HG02970 (cell line): Measurements from ENCODE around the gene BIVM.

Source experiments
- ATAC-seq: cut with Tn5 transposase; IDR thresholded peaks from one replicate; pipeline ENCODE4 v1.9.1; 2021; ENCODE audit warnings: mild to moderate bottlenecking, moderate library complexity, moderate number of reproducible peaks; ENCODE audit not compliant: unreplicated experiment, low FRiP score

BIVM gene

DNA sequence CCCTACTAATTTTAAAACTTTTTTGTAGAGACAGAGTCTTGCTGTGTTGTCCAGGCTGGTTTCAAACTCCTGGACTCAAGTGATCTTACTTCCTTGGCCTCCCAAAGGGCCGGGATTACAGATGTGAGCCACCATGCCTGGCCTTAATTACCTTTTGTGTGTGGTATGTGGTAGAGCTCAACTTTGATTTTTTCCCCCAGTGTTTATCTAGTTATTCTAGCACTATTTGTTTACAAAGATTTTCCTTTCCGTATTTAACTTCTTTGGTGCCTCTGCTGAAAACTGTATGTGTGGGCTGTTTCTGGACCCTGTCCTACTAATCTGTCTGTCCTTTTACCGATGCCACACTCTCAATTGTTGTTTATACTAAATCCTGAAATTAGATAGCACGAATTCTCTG is 37.6 kb downstream of the BIVM start:
- no peak for ATAC-seq

DNA sequence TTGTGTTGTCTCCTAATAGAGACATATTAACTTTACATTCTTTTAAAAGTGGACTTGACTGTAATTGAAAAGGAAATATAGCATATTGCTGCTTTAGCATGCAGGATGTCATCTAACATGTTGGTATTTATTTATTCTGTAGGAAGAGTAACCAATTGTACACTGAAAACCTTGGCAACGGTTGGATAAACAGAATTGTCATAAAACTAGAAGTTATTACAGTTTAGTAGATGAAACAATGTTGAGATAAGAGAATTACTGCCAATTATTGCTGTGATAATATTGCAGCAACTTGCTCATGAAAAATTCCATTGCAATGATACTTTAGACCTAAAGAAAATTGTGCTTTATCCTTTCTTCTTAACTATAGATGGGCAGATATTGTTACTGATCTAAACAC is 39.4 kb downstream of the BIVM start:
- ATAC-seq: no peak

DNA sequence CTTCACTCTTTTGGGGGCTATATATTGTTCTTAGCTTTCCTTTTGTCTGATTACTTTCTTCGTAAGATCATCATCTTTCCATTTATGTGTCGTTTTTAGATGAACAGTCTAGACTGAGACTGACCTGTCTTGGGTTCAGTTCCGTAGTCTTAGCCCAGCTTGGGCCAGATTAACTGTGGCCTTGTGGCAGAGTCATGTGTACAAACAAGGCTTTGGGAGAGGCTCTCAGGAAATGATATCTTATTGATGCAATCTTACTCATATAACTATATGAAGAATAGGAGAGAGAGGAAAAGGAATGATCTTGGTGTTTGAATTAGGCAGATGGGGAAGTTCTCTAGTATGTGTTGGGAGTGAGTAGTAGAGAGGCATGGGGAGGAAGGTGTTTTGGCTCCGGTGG is 40.1 kb downstream of the BIVM start:
- ATAC-seq: no peak

DNA sequence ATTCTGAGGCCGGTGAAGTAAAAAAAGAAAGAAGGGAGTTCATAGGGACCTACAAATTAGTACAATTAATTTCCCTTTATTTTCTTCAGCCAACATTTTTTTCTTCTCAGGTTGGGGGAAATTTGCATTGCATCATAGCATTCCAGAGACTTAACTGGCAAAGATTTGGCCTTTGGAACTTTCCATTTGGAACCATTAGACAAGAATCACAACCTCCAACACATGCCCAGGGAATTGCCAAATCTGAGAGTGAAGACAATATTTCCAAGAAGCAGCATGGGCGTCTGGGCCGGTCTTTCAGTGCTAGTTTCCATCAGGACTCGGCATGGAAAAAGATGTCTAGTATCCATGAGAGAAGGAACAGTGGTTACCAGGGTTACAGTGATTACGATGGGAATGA is 40.5 kb downstream of the BIVM start:
- ATAC-seq: no peak

DNA sequence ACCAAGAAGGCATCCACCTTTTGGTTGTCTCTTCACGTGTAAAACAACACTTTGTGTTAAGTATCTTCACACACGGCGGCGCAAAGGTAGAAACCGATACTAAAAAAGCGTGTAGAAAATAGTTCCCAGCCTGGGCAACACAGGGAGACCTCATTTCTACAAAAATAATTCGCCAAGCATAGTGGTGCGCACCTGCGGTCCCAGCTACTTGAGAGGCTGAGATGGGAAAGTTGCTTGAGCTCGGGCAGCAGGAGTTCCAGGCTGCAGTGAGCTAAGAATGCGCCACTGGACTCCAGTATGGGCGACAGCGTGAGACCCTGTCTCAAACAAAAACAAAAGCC is 46.3 kb downstream of the BIVM start:
- ATAC-seq: peak; percentile 19

DNA sequence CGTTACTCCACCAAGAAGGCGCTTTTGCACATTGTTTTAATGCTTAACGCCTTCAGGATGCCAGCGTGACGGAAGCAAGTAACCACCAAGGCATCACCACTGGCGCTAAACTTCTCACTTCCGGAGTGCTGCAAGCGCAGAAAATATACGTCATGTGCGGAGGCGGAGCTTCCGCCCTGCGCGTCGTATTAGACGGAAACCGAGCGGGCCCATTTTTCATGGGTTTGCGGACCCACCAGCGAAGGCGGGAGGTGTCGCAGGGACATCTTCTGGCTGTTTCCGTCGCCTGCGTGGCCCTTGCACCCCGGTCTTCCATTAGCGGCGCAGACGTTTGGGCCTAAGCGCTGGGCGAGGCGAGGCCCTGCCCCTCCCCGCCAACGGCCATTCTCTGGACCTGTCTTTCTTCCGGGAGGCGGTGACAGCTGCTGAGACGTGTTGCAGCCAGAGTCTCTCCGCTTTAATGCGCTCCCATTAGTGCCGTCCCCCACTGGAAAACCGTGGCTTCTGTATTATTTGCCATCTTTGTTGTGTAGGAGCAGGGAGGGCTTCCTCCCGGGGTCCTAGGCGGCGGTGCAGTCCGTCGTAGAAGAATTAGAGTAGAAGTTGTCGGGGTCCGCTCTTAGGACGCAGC is 46.8 kb downstream of the BIVM start, which contains the start of gene ERCC5:
Gene ERCC5 (plus strand): TSS at position 403 of the 631 bp plus-strand sequence. CDS start 235 bp downstream, outside the sequence.
- peak; percentile 87 for ATAC-seq

DNA sequence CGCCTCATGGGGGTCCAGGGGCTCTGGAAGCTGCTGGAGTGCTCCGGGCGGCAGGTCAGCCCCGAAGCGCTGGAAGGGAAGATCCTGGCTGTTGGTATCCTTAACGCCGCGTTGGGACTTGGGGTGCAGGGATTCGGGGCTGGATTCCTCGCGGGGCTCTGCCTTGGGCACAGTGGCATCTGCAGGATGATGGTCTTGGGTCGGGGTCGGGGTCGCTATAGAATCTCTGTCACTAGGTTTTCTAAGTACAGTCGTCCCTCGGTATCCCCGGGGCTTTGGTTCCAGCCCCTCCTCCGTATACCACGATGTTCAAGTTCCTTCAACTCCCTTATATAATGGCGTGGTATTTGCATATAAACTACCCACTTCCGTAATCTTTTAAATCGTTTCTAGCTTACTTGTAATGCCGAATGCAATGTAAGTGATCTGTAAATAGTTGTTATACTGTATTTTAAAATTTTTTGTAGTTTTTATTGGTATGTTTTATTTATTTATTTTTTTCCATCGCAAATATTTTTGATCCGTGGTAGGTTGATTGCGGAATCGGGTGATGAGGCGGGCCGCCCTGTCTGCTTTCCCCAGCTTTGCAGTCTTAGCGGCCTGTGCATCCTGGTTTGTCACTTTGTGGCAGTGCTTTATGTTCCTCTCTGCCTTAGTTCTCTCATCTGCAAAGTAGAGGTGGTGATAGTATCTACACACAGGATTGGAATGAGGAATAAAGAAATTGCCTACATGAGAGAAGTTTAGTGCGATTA is 47.5 kb downstream of the BIVM start:
- ATAC-seq: peak; percentile 21

DNA sequence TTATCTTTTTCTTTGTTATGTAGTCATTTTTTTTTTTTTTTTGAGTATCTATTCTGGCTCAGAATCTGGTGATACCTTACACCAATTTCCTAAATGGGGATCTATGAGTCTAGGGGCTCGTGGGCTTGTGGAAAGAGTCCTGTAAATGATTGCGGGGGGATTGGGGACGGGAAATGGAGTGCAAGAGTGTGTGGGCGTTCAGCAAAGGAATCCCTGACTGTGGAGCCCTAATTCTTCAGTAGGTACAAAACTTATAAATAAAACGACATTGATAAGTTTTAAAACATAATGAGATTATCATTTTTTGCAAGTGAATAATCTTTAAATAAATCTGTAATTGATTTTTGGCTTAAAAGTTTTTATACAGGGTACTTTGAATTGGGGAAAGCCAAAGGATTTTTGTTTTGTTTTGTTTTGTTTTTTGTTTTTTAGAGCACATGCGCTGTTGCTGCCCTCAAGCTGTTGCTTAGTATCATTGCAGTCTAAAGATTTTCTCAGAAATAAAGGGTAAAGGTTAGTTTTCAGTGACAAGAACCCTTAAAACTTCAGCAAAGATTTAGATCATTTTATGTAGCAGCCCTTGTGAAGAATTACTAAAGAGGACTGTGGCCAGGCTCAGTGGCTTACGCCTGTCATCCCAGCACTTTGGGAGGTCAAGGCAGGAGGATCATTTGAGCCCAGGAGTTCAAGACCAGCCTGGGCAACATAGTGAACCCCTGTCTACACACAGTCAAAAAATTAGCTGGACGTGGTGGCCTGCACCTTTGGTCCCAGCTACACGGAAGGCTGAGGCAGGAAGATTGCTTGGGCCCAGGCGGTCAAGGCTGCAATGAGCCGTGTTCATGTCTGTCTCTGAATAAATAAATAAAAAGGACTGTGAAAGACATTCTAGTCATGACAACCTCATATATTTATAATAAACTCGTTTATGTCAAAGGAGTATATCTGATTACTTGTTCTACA is 48.6 kb downstream of the BIVM start:
- no peak for ATAC-seq

DNA sequence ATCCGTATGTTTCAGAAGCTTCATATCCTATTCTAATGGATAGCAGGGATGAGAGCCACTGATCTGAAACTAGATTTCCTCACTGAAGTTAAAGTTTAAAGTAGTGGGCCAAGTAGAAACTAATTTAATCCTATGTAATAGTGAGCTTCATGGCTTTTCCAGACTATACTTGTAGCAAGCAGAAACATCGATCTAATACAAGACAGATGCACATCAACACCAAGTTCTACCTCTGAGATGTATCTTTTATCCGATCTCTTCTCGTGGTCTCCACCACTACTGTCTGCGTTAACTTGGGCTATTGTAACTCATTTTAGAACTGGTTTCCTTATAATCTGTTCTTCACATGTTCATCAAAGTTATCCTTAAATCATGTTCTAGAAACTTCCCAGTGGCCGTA is 50.0 kb downstream of the BIVM start:
- ATAC-seq: no peak

DNA sequence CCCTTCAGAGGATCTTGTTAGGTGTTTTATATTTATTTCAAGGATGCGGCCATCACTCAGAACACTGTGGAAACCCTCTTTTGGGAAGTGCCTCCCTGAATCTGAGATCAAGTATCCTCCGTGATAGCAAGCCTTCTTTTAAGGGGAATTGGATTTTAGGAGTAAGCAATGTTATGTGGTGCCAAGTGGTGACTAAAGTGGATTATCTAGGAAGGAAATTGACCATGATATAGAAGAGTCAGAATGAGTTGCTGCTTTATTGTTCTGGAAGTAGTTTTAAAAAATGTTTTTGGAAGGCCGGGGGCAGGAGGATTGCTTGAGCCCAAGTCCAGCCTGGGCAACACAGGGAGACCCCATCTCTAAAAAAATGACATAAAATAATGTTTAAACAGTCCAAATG is 53.6 kb downstream of the BIVM start:
- ATAC-seq: no peak

DNA sequence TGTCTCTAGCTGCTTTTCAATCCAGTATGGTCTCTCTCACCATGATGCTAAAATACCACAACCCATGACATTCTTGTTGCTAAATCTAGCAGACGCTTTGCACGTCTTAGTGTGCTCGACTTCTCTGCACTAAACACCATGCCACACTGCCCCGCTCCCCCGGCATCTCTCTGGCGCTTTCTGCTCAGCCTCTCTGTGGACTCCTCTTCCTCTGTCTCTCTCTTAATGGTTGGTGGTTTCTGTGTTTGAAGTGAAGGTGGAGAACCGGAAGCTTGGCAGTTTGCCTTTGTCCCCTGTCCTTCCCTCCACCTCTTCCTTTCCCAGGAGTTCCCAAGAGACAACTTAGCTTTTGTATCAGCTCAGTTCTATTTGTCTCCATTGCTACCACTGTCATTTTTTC is 55.8 kb downstream of the BIVM start:
- ATAC-seq: no peak

DNA sequence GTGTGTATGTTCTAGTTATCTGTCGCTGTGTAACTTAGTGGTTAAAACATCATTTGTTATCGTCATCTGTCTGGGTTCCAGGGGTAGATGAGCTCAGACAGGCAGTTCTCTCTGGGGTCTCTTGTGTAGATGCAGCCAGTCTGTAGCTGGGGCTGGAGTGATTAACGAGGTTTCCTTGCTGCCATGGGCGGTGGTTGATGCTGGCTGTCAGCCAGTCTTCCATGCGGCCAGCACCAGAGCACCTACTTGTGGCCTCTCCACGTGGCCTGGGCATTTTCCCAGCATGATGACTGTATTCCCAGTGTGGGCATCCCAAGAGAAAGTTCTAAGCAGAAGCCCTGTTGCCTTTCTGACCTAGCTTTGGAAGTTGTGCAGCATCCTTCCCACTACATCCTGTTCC is 57.6 kb downstream of the BIVM start:
- no peak for ATAC-seq

DNA sequence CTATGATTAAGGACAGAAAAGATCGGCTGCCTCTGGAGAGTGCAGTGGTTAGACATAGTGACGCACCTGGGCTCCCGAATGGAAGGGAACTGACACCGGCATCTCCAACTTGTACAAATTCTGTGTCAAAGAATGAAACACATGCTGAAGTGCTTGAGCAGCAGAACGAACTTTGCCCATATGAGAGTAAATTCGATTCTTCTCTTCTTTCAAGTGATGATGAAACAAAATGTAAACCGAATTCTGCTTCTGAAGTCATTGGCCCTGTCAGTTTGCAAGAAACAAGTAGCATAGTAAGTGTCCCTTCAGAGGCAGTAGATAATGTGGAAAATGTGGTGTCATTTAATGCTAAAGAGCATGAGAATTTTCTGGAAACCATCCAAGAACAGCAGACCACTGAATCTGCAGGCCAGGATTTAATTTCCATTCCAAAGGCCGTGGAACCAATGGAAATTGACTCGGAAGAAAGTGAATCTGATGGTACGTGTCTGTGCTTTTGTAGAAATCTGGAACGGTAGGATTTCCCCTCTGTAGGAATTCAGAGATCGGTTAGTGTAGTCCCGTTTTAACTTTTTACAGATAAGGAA is 63.8 kb downstream of the BIVM start:
- ATAC-seq: no peak

DNA sequence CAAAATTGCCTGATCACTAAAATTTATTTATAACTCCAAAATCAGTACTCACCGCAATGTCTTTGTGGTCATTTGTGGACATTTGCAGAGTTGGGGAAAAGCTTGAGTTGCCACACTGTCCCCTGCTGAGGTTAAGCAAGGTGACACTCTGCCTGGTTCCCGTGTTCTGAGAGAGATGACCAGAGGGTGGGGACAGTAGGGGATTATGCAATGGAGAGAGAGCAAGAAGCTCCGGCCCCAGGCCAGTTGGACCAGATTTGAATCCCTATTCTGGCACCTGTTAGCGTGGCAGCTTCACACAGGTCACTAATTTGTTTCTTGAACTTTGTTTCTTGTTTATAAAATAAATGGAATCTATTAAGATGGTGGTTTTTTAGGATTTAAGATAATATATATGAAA is 64.7 kb downstream of the BIVM start:
- no peak for ATAC-seq

DNA sequence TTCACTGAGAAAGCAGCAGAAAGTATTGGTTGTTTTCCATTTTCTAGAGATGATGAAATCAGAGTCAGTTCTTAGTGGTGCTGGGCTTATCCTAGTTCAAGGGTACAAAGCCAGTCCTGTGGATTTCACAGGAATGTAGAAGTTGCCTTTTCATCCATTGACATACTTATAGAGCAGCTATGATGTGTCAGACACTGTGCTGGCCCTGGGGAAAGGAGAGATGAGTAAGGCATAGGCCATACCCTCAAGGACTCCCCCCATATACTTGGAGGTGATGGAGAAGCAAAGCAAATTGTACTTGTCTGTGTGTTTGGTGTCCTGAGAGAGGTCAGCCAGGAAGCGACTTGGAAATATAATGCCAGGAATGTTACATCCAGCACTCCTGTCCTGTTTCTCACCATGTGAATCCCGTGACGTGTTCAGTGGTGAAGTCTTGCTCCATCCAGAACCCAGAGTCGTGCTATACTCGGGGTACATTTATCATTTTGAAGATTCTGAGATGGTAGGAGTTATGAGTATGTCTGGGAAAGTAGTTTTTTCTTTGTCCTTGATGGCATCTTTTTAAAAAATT is 69.5 kb downstream of the BIVM start:
- ATAC-seq: no peak

DNA sequence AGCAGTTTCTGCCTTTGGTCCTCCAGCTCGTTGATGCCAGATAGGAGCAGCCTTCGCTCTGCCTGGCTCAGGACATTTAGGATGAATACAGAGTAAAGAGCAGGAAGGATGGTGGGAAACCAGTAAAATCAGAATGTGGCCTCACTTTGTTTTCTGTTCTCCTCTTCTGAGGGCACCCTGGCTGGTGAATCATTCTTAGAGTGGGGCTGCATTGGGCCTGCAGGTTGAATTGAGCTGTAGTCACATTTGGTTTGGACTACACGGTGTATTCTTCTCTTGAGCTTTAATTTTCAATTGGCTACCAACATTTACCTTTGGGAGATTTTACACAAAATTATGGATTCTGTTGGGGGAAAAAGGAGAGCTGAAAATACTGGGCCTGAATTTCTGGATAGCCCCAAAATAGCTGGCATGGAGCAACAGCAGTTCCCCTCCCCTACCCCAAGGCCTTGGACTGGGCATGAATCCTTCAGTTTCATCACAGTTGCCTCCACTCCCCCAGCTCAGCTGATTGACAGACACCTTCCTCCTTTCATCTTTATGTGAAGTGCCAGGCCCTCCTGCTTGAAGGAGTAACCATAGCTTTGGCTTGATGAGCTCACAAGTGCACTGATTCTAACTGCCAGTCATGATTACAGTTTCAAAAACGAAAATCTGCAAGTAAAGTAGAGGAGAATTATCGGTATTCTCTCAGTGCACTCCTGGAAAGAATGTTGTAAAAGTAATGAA is 71.2 kb downstream of the BIVM start:
- no peak for ATAC-seq

DNA sequence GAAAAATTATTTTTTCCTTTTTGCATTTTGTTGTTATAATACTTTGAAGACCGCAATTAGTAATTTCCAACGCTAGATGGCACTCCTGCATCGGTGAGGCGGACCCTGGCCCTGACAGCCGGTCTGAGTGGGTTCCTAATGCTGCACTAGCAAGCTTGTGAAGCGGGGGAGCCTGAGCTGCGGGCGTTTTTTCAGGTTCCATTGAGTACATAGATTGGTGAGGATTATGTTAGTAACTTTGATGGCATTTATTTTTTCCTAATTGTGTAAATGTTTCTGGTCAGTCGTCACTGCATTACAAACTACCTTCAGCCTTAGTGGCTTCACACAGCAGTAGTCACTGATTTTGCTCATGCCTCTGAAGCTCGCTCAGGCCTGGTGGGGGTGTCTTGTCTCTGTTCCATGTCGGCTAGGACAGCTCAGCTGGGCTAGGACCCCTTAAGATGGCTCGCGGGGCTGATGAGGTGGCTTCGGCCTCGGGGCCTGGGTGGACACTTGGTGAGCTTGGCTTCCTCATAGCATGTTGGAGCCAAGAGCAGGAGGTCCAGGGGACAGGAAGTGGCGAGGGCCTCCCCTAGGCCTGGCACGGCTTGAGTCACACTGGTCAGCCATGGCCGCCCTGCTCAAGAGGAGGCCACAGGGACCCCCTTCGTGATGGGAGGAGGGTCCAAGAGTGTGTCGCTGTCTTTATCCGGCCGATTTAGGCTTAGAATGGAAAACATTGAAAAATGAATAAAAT is 71.9 kb downstream of the BIVM start:
- ATAC-seq: peak; percentile 61

DNA sequence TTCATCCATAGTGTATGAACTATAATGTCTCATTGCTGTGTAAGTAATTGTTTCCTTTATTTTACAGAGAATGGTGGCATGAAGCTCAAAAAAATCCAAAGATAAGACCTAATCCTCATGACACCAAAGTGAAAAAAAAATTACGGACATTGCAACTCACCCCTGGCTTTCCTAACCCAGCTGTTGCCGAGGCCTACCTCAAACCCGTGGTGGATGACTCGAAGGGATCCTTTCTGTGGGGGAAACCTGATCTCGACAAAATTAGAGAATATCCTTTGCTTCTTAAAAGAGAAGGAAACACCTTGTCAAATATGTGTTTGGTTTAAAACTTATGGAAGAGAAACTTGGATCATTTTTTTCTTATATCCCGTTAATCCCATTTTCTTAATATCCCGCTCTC is 73.2 kb downstream of the BIVM start:
- ATAC-seq: no peak

DNA sequence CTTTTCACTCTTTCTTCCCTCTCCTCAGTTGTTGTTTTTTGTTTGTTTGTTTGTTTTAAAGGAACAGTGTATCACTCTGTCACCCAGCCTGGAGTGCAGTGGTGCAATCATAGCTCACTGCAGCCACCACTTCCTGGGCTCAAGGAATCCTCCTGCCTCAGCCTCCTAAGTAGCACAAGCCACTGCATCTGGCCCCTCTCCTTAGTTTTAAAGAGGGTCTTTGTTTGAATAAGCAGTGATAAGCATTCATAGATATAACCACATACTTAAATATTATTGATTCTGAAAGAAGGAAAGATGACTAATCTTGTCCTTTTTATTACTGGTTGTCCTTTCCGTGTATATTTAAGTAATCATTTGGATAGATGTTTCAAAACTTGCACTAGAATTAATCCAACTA is 73.6 kb downstream of the BIVM start:
- no peak for ATAC-seq
